OCI-LY3 (cell line): ENCODE data around the gene ASTL.

Experiments used
- EZH2phosphoT487 ChIP-seq: fragments of 200-600 bp; shearing (Covaris generic); IDR thresholded peaks from 2 replicates; pipeline ENCODE4 v1.6.1; 2018; ENCODE audit warnings: antibody characterized with exemption, mixed run types, low read depth
- TF ChIP-seq, protein P1 (sequence below): fragments of 200-600, 300-600 bp; sonication (generic); IDR thresholded peaks from 2 replicates; pipeline ENCODE4 v1.5.1; 2014; ENCODE audit warnings: antibody characterized with exemption, low read length, low read depth

- TF ChIP-seq, protein P1, sequence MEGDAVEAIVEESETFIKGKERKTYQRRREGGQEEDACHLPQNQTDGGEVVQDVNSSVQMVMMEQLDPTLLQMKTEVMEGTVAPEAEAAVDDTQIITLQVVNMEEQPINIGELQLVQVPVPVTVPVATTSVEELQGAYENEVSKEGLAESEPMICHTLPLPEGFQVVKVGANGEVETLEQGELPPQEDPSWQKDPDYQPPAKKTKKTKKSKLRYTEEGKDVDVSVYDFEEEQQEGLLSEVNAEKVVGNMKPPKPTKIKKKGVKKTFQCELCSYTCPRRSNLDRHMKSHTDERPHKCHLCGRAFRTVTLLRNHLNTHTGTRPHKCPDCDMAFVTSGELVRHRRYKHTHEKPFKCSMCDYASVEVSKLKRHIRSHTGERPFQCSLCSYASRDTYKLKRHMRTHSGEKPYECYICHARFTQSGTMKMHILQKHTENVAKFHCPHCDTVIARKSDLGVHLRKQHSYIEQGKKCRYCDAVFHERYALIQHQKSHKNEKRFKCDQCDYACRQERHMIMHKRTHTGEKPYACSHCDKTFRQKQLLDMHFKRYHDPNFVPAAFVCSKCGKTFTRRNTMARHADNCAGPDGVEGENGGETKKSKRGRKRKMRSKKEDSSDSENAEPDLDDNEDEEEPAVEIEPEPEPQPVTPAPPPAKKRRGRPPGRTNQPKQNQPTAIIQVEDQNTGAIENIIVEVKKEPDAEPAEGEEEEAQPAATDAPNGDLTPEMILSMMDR: no peak
- no peak for TF ChIP-seq EZH2phosphoT487
Observed at GRCh38 chr2:96085541-96086355, 52.6 kb downstream of the ASTL start.
